GM18868 (cell line): ENCODE data around the gene SMAD3.

Source experiments
- ATAC-seq: cut with Tn5 transposase; IDR thresholded peaks from one replicate; pipeline ENCODE4 v1.9.1; 2021; ENCODE audit warnings: mild to moderate bottlenecking, moderate library complexity; ENCODE audit not compliant: unreplicated experiment

SMAD3 gene

GRCh38 chr15:67224889-67225288 is 159.5 kb downstream of the SMAD3 start:
- ATAC-seq, result no peak

DNA sequence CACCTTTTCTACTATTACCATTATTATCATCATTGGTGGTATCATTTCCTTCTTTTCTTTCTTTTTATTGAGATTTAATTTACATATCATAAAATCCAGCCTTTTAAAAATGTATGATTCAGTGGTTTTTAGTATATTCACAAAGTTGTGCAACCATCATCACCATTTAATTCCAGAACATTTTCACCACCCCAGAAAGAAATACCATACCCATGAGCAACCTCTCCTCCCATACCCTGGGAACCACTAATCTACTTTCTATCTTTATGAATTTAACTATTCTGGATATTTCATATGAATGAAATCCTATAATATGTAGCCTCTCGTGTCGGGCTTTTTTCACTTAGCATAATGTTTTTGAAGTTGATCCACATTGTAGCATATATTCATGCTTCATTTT is 159.9 kb downstream of the SMAD3 start:
- no peak for ATAC-seq

DNA sequence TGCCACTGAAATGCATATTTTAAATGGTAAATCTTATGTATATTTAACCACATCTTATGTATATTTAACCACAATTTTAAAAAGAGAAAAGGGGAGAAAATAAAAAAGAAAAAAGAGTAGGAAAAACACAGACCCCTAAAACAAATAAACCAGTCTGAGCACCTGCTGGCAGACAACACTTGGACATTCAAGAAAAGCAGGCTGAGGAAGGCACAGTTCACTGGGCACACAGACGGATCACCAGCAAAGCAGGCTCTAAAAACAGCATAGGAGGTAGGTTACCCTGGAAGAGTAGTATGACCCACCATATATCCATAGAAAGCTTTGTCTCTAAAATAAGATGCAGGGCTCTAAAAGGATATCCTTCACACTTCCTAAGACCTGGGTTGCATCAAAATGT is 162.0 kb downstream of the SMAD3 start:
- ATAC-seq, result no peak

DNA sequence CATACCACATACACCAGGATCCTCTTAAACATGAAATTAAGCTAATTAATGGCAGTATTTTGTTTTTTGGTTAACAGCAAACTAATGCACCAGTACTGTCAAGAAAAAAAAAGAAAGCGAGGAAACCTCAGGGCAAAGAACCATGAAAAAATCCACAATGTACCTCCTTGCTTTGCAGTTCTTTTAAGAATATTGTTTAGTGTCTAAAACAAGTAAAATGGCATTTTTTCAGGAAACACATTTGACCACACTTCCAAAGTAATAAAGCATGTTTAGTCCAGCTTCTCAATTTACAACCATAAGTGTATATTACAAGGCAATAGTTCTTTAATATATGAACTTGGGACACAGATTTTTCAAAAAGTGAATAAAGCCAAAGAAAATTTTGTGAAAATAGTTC is 162.4 kb downstream of the SMAD3 start:
- no peak for ATAC-seq

GRCh38 chr15:67228286-67228685 is 162.9 kb downstream of the SMAD3 start:
- no peak for ATAC-seq

DNA sequence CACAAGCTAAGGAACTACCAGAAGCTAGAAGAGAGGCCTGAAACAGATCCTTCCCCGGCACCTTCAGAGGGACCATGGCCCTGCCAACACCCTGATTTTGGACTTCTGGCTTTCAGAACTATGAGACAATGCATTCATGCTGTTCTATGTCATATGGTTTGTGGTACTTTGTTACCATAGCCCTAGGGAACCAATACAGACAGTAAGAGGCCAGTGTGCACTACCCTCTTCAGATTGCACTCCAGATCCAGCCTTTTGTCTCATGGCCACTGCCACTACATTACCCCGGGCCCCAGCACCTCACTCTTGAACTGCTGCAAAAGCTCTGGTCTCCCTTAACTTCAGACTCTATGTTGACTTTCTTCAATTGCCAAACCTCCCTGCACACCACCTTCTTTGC is 165.1 kb downstream of the SMAD3 start:
- ATAC-seq, result no peak

DNA sequence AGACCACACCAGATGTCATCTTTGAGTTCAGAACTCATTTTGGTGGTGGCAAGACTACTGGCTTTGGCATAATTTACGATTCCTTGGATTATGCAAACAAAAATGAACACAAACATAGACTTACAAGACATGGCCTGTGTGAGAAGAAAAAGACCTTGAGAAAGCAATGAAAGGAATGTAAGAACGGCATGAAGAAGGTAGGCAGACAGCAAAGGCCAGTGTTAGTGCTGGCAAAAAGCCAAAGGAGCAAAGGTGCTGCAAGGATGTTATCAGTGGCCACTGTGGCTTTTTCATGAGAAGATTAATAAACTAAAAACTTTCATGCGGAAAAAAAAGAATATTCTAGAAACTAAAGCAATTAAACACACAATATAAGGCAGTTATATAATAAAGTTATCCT is 167.2 kb downstream of the SMAD3 start:
- no peak for ATAC-seq

DNA sequence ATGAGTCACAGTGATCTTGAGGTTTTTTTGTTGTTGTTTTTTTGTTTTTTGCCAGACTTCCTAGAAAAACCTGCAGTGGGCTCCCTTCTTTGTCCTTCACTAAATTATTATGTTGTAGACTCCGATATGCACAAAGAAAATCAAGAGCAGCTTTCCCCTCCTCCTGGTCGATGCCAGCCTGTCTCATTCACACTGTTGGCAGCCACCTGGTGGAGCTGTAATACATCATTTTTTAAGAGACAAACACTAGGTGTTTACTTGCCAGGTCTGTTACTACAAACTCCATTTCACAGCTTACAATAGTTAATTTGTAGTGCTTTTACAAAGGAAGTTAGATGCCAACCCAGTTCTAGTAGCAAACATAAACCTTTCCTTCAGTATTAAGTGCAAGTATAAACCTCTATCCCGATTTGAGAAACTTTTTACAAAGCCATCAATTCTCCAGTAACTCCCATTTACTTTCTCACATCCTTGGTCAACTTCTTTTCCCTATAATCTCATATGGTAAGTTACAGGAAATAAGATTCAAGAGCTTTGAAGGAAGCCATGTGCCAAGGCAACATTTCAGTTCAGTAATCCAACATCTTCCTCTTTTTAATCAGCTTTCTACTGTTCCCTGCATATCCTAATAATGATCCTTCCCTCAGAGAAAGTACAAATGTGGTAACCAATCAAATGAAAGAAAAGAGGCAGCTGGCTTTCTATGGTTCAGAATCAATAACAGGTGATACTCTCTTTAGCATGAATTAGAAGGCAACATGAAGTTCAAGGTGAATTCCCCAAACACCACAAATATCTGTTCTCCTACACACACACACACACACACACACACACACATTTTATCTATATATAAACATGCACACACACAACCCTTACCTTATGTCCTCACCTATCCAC is 175.1 kb downstream of the SMAD3 start:
- no peak for ATAC-seq

- peak; percentile 88 for ATAC-seq
Measured at GRCh38 chr15:67241132-67241855, 175.9 kb downstream of the SMAD3 start.

GRCh38 chr15:67242708-67243111 is 177.3 kb downstream of the SMAD3 start:
- ATAC-seq, result no peak
